ENCODE results near the gene FOXA1. TPM values are rescaled to one million over a fixed set of nuclear protein-coding genes. Genes with fewer than 3 reads are reported as not detected.

The FOXA1 gene
- total and polyA plus RNA-seq, 2 of the 8 experiments (the other 6 are each of a cell fraction or from before 2014, with no cell fraction given) = 0.08 to 0.20 TPM

- H3K14ac ChIP-seq (ENCODE audit: insufficient read length) = no peak overlapping the region
- DNase-seq (ENCODE audit: low read depth in 1 of 2, low spot score in 2 of 2) = no peak
- no peaks in the 10 kb centered on the region for H4K20me1 ChIP-seq (replicated peaks in 1 of 2; ENCODE audit: control insufficient read depth in 1 of 2, insufficient read depth in 2 of 2, low read length in 2 of 2)
- no peak overlapping the region for H3K27ac ChIP-seq (ENCODE audit: low read depth, low read length)
- H3K27me3 ChIP-seq (replicated peaks in 1 of 4; ENCODE audit: control insufficient read depth in 3 of 4, extremely low read depth in 1 of 4, insufficient read depth in 3 of 4, low read length in 3 of 4) = peaks cover 16 to 40% (median 31%) of the 10 kb centered on the region in 4 experiments
- no peak overlapping the region for H3K9ac ChIP-seq (replicated peaks in 1 of 4; ENCODE audit: extremely low read depth in 1 of 4, low read depth in 3 of 4, low read length in 3 of 4)
- FAIRE-seq = no peak
- no peak overlapping the region for H3K4me2 ChIP-seq (ENCODE audit: insufficient read depth in 1 of 2, low read depth in 2 of 2, low read length in 2 of 2)
- POLR2A ChIA-PET (ENCODE audit: partially characterized antibody) = no interaction called here
- no peak overlapping the region for H4K8ac ChIP-seq (ENCODE audit: extremely low read depth, insufficient read depth, low read length)
- CTCF ChIA-PET (ENCODE audit: partially characterized antibody) = interaction anchor here (5.3 kb wide), 1 partner anchor 25 kb away, joined by 37 read pairs; the partner anchor contains the start of genes FOXA1 and TTC6
- H3K23ac ChIP-seq (ENCODE audit: insufficient read length) = no peak overlapping the region
- no peaks in the 10 kb centered on the region for H3K36me3 ChIP-seq (ENCODE audit: control insufficient read depth in 2 of 4, insufficient read depth in 4 of 4, low read length in 3 of 4)
- no peak overlapping the region for H3K18ac ChIP-seq (ENCODE audit: extremely low read depth, low read length)
- no peak overlapping the region for H2BK20ac ChIP-seq (ENCODE audit: low read length)
- peaks cover 8% of the 10 kb centered on the region; the same call in 1 of the 2 replicates for H3K23me2 ChIP-seq (ENCODE audit: low read depth, low read length)
- no peak overlapping the region for H4K5ac ChIP-seq (ENCODE audit: insufficient read length, low read depth, low read length)
- no peak overlapping the region for H2BK5ac ChIP-seq (ENCODE audit: low read depth, low read length)
- no peaks in the 10 kb centered on the region for H3K79me1 ChIP-seq (ENCODE audit: low read depth, low read length)
- H3K4me1 ChIP-seq (replicated peaks in 1 of 4; ENCODE audit: control insufficient read depth in 3 of 4, insufficient read depth in 4 of 4, low read length in 3 of 4) = no peaks in the 10 kb centered on the region
- H3K9me3 ChIP-seq (ENCODE audit: insufficient read depth in 2 of 2, low read depth in 1 of 2, low read length in 1 of 2) = no peaks in the 10 kb centered on the region
- H2BK15ac ChIP-seq (ENCODE audit: low read length) = no peak overlapping the region
- H2BK12ac ChIP-seq (ENCODE audit: low read depth, low read length) = no peak overlapping the region
- H4K91ac ChIP-seq (replicated peaks; ENCODE audit: insufficient read length, low read length) = no peak overlapping the region
- H3K56ac ChIP-seq (replicated peaks; ENCODE audit: insufficient read length, low read depth, low read length) = no peak overlapping the region
- no peak overlapping the region for H2BK120ac ChIP-seq (replicated peaks; ENCODE audit: low read depth, low read length)
- WGBS, 2 experiments (ENCODE audit: extremely low coverage in 1 of 2, insufficient coverage in 1 of 2, insufficient read length in 1 of 2, insufficient replicate concordance in 2 of 2, low coverage in 1 of 2, low lambda C conversion rate in 2 of 2, missing lambda C conversion rate in 1 of 2) = 86% methylated on average over 1 of the region's 1 CpG; no CpG with 5 or more reads in 1 of the 2 experiments
- no peaks in the 10 kb centered on the region for H3K79me2 ChIP-seq (ENCODE audit: control insufficient read depth in 1 of 2, insufficient read depth in 2 of 2, low read length in 2 of 2)
- H3K4me3 ChIP-seq (ENCODE audit: extremely low read depth in 1 of 4, insufficient read depth in 2 of 4, low read depth in 3 of 4, low read length in 4 of 4) = no peak overlapping the region
- no peak overlapping the region for H2AFZ ChIP-seq (ENCODE audit: low read length)
- no peak overlapping the region for H2AK5ac ChIP-seq (ENCODE audit: low read depth, low read length)
- no peak overlapping the region for H3K4ac ChIP-seq (replicated peaks; ENCODE audit: insufficient read length, low read depth, low read length)
- TF ChIP-seq RAD21 (IDR thresholded peaks at IDR 0.05 in 1 of 2, conservative IDR thresholded peaks at IDR 0.05 in 1 of 2; ENCODE audit: low read depth in 2 of 2, low read length in 2 of 2) (no peak), KDM4A (IDR thresholded peaks at IDR 0.05; ENCODE audit: low read depth, low read length, severe bottlenecking) (no peak), EGR1 (IDR thresholded peaks at IDR 0.05; ENCODE audit: borderline replicate concordance, low read depth, low read length) (no peak), SIX5 (IDR thresholded peaks at IDR 0.05; ENCODE audit: low read depth, low read length) (no peak), CTBP2 (IDR thresholded peaks at IDR 0.05; ENCODE audit: borderline replicate concordance, insufficient read depth, insufficient read length, low read length) (no peak), BACH1 (IDR thresholded peaks at IDR 0.05; ENCODE audit: low read length) (no peak), NANOG (IDR thresholded peaks at IDR 0.05; ENCODE audit: insufficient read depth, low read depth, low read length, poor library complexity, severe bottlenecking) (no peak), POLR2A (IDR thresholded peaks at IDR 0.05; ENCODE audit: control extremely low read depth in 1 of 2, low read depth in 2 of 2, low read length in 2 of 2) (no peak), MAX (IDR thresholded peaks at IDR 0.05) (no peak), TAF1 (IDR thresholded peaks at IDR 0.05; ENCODE audit: low read depth, low read length) (no peak), YY1 (IDR thresholded peaks at IDR 0.05; ENCODE audit: low read depth, low read length) (no peak), FOSL1 (IDR thresholded peaks at IDR 0.05; ENCODE audit: insufficient read depth, low read depth, low read length) (no peak), POLR2AphosphoS5 (IDR thresholded peaks at IDR 0.05; ENCODE audit: low read depth, low read length) (no peak), TAF7 (optimal IDR thresholded peaks at IDR 0.05; ENCODE audit: borderline replicate concordance, low read depth, low read length) (no peak)
Measured at GRCh38 chr14:37623971-37624370, 28.9 kb upstream of the FOXA1 start.
